SU-DHL-6 (cell line): ENCODE results near the gene SPG7.

Experiments used
- EZH2phosphoT487 ChIP-seq: fragments of 200-600 bp; sonication (generic), shearing (Covaris generic); conservative IDR thresholded peaks from 2 replicates; pipeline ENCODE4 v1.6.1; 2018; ENCODE audit warnings: mild to moderate bottlenecking, antibody characterized with exemption, low read length, moderate library complexity, mixed read lengths
- TF ChIP-seq, protein P1 (sequence below): fragments of 200-600 bp; sonication (generic); IDR thresholded peaks from one replicate; pipeline ENCODE4 v1.5.1; 2017; ENCODE audit warnings: antibody characterized with exemption, mild to moderate bottlenecking, low read length, moderate library complexity; ENCODE audit not compliant: insufficient read depth, poor library complexity, severe bottlenecking

DNA sequence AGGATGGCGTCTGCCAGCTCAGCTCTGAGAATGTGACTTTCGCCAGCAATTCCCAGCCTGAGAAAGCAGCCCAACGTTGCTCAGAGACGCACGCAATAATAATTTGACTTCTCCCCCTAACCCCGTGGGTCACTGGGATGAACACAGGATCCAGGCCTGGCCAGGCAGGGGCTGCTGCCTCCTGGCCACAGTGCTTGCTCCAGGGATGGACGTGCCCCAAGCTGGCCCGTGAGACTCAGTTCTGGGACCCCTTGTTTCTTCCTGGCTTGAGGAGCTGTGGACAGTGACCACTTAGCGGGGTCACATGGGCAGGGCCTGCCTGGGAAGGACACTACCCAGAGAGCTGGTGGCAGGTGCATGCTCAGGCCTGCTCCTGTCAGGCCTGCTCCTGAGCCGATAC is 91.7 kb downstream of the SPG7 start:
- TF ChIP-seq EZH2phosphoT487, result no peak
- TF ChIP-seq, protein P1, sequence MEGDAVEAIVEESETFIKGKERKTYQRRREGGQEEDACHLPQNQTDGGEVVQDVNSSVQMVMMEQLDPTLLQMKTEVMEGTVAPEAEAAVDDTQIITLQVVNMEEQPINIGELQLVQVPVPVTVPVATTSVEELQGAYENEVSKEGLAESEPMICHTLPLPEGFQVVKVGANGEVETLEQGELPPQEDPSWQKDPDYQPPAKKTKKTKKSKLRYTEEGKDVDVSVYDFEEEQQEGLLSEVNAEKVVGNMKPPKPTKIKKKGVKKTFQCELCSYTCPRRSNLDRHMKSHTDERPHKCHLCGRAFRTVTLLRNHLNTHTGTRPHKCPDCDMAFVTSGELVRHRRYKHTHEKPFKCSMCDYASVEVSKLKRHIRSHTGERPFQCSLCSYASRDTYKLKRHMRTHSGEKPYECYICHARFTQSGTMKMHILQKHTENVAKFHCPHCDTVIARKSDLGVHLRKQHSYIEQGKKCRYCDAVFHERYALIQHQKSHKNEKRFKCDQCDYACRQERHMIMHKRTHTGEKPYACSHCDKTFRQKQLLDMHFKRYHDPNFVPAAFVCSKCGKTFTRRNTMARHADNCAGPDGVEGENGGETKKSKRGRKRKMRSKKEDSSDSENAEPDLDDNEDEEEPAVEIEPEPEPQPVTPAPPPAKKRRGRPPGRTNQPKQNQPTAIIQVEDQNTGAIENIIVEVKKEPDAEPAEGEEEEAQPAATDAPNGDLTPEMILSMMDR, result no peak
